AG04449 (cell line): ENCODE measurements around the gene HDAC10.

ENCODE experiments used
- CTCF ChIA-PET: fragments of 350-600 bp; formaldehyde crosslinking; extraction: SDS; loops from one replicate; lab custom pipeline; 2021; ENCODE audit warnings: antibody characterized with exemption; lab: Yijun Ruan, JAX
- POLR2A ChIA-PET: fragments of 400-600, 350-600 bp; formaldehyde crosslinking; extraction: SDS; loops from one replicate; lab custom pipeline; 2020; ENCODE audit warnings: antibody characterized with exemption, inconsistent platforms; lab: Yijun Ruan, JAX
- DNase-seq: peaks from one replicate; pipeline ENCODE4 v3.0.0-alpha.2; 2010; ENCODE audit warnings: low read depth, low spot score
- H3K4me3 ChIP-seq: 2 replicates; pipeline ENCODE4 v1.5.1; 2011; ENCODE audit warnings: low read depth, mild to moderate bottlenecking, control low read depth, low read length
- CTCF ChIP-seq: IDR thresholded peaks from one replicate; pipeline ENCODE4 v1.5.1; 2011; ENCODE audit warnings: mild to moderate bottlenecking, moderate library complexity, low read length, control low read depth, inconsistent platforms; ENCODE audit not compliant: insufficient read depth; ENCODE audit errors: missing control alignments

HDAC10 gene

GRCh38 chr22:50272044-50272802 lies 21.2 kb upstream of the HDAC10 start:
- H3K4me3 ChIP-seq = no peak overlapping the region; the same call in 1 of the 2 replicates
- no peak for TF ChIP-seq CTCF
- DNase-seq = no peak
- CTCF ChIA-PET = interaction anchor here (0.7 to 4.9 kb wide), 16 partner anchors 8 to 69 kb away, joined by 3 to 31 read pairs (median 4); partner anchors contain the start of gene HDAC10
- POLR2A ChIA-PET = interaction anchor here (1.0 to 1.4 kb wide), 3 partner anchors 10 to 30 kb away, joined by 3 to 7 read pairs (median 3); no protein-coding TSS in a partner anchor

- H3K4me3 ChIP-seq = peak overlapping the region; percentile 58
- DNase-seq = no peak
- CTCF ChIA-PET = interaction anchor here (1.0 to 4.9 kb wide), 9 partner anchors 10 to 70 kb away, joined by 3 to 31 read pairs (median 4); no protein-coding TSS in a partner anchor
- POLR2A ChIA-PET = interaction anchor here (0.5 to 1.3 kb wide), 4 partner anchors 11 to 216 kb away, joined by 3 to 7 read pairs (median 3); no protein-coding TSS in a partner anchor
- peak; percentile 49 for TF ChIP-seq CTCF
Measured at GRCh38 chr22:50271519-50271970, 20.5 kb upstream of the HDAC10 start.

- CTCF ChIA-PET = interaction anchor here (1.0 to 4.9 kb wide), 6 partner anchors 11 to 71 kb away, joined by 3 to 31 read pairs (median 5); no protein-coding TSS in a partner anchor
- POLR2A ChIA-PET = interaction anchor here (0.5 to 1.3 kb wide), 4 partner anchors 10 to 216 kb away, joined by 3 to 7 read pairs (median 3); no protein-coding TSS in a partner anchor
- no peak for TF ChIP-seq CTCF
Measured at GRCh38 chr22:50270666-50271394, 19.8 kb upstream of the HDAC10 start.

DNA sequence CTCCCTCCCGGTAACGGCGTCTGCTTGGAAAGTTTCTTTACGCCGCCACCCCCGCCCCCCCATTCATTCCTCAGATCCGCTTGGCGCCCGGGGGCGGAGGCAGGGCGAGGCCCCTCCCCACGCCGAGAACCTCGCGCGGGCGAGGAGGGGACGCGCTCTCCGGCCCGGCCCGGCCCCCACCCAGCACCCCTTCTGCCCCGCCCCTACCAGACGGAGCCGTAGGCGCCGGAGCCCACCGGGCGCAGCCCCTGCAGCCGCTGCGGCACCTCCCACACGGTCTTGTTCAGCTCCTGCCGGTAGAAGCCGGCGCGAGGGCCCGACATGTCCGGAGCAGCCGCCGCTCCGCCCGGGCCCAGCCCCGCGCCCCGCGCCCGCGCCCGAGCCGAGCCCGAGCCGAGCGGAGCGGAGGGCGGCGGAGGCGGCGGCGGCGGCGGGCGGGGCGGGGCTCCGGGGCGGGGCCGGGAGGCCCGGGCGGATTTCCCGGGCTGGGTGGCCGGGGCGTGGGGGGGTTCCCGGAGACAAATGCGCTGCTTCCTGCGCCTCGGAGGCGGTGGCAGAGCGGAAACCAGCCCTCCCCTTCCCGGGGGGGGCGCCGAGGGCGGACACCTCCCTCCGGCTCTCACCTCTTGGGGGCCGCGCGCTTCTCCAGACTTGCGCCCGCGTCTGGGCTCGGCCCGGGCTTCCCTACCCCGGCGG lies 19.1 kb upstream of the HDAC10 start, which contains the start of gene MAPK11:
TSS of gene MAPK11 (minus strand) at position 411 of the 696 bp plus-strand sequence. CDS start at position 323, 88 bp downstream.
- ChIA-PET CTCF (interaction anchor here (1.2 to 4.9 kb wide), 4 partner anchors 12 to 71 kb away, joined by 3 to 31 read pairs (median 4); no protein-coding TSS in a partner anchor), POLR2A (interaction anchor here (1.0 kb wide), 1 partner anchor 20 kb away, joined by 3 read pairs; no protein-coding TSS in a partner anchor)
- H3K4me3 ChIP-seq = peak within 1 kb of the TSS; percentile 58
- no peak for TF ChIP-seq CTCF
- DNase-seq = no peak

More at GRCh38 chr22:50270666-50271394, 19.8 kb upstream of the HDAC10 start:
- peak overlapping the region; percentile 58 for H3K4me3 ChIP-seq
- DNase-seq = no peak

DNA sequence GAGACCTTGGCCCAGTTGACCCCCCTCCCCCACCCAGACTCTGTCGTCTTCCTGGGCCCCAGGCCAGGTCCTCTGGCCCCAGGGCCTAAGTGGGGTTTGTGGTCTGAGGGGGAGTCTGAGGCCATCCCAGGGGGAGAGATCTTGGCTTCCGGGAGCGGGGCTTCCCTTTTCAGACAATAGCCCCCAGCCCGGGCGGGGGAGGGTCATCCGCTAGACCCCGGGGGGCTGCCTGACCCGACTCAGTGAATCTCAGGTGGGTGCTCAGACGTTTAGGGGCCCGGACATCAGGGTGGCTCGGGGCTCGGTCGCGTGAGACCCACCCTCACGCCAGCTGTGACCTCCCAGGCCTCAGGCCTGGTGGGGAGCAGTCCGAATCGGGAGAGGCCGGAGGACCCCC lies 18.5 kb upstream of the HDAC10 start:
- TF ChIP-seq CTCF = no peak
- no peak for DNase-seq
- H3K4me3 ChIP-seq = peak overlapping the region; percentile 58
- ChIA-PET CTCF (interaction anchor here (1.2 to 4.9 kb wide), 3 partner anchors 12 to 72 kb away, joined by 4 to 31 read pairs (median 4); no protein-coding TSS in a partner anchor), POLR2A (interaction anchor here (0.8 to 1.0 kb wide), 2 partner anchors 18 to 19 kb away, joined by 3 to 6 read pairs; partner anchors contain the start of gene HDAC10)
